HepG2 (cell line): Measurements from ENCODE around the gene CASKIN1. TPM values are rescaled to one million over a fixed set of nuclear protein-coding genes. Genes with fewer than 3 reads are reported as not detected.

Experiments used
- CHD2 ChIP-seq: IDR thresholded peaks from 2 replicates; pipeline ENCODE4 v1.6.1; 2011; ENCODE audit warnings: low read depth, low read length, improper control_type of control experiment
- FOXP4 ChIP-seq: sonication (generic); formaldehyde crosslinking; IDR thresholded peaks from 2 replicates; pipeline ENCODE4 v1.4.0; 2020; ENCODE audit warnings: missing genetic modification reagents
- HNRNPL ChIP-seq: fragments of 200-400 bp; formaldehyde crosslinking; IDR thresholded peaks from 2 replicates; pipeline ENCODE4 v1.6.1; 2017; ENCODE audit warnings: mild to moderate bottlenecking, low read depth, low read length
- HNRNPLL ChIP-seq: fragments of 200-400 bp; formaldehyde crosslinking; IDR thresholded peaks from 2 replicates; pipeline ENCODE4 v1.6.1; 2017; ENCODE audit warnings: mild to moderate bottlenecking, low read depth, low read length; ENCODE audit not compliant: poor library complexity, severe bottlenecking
- HOXA3 ChIP-seq: sonication (generic); formaldehyde crosslinking; IDR thresholded peaks from 2 replicates; pipeline ENCODE4 v1.5.0; 2020; ENCODE audit warnings: missing genetic modification reagents
- MATR3 ChIP-seq: sonication (generic); formaldehyde crosslinking; IDR thresholded peaks from 2 replicates; pipeline ENCODE4 v1.4.0; 2020; ENCODE audit warnings: missing genetic modification reagents
- MYNN ChIP-seq: sonication (generic); formaldehyde crosslinking; IDR thresholded peaks from 2 replicates; pipeline ENCODE4 v1.4.0; 2020; ENCODE audit warnings: mild to moderate bottlenecking, low read depth, missing genetic modification reagents
- ONECUT2 ChIP-seq: sonication (generic); formaldehyde crosslinking; IDR thresholded peaks from 2 replicates; pipeline ENCODE4 v1.4.0; 2020; ENCODE audit warnings: missing genetic modification reagents
- PAX8 ChIP-seq: sonication (generic); formaldehyde crosslinking; IDR thresholded peaks from 2 replicates; pipeline ENCODE4 v1.8.0; 2022; ENCODE audit warnings: mild to moderate bottlenecking, missing genetic modification reagents, borderline replicate concordance
- RBM22 ChIP-seq: fragments of 200-400 bp; formaldehyde crosslinking; optimal IDR thresholded peaks from 2 replicates; pipeline ENCODE3; 2017; ENCODE audit warnings: mild to moderate bottlenecking, low read length, moderate library complexity
- SIX1 ChIP-seq: sonication (generic); formaldehyde crosslinking; IDR thresholded peaks from 2 replicates; pipeline ENCODE4 v1.4.0; 2020; ENCODE audit warnings: missing genetic modification reagents, borderline replicate concordance
- SNAPC2 ChIP-seq: sonication (generic); formaldehyde crosslinking; IDR thresholded peaks from 2 replicates; pipeline ENCODE4 v1.8.1; 2022; ENCODE audit warnings: mild to moderate bottlenecking, missing genetic modification reagents
- SUZ12 ChIP-seq: fragments of 150-350 bp; IDR thresholded peaks from 2 replicates; pipeline ENCODE4 v1.6.1; 2014; ENCODE audit warnings: low read depth, low read length
- THRA ChIP-seq: sonication (generic); formaldehyde crosslinking; IDR thresholded peaks from 2 replicates; pipeline ENCODE4 v1.4.0; 2020; ENCODE audit warnings: missing genetic modification reagents, borderline replicate concordance
- XRCC5 ChIP-seq: fragments of 200-400 bp; formaldehyde crosslinking; optimal IDR thresholded peaks from 2 replicates; pipeline ENCODE3; 2017; ENCODE audit warnings: mild to moderate bottlenecking, low read length
- ZBTB33 ChIP-seq: sonication (generic); formaldehyde crosslinking; IDR thresholded peaks from 2 replicates; pipeline ENCODE4 v1.4.0; 2020; ENCODE audit warnings: missing genetic modification reagents
- ZBTB42 ChIP-seq: sonication (generic); formaldehyde crosslinking; IDR thresholded peaks from 2 replicates; pipeline ENCODE4 v1.5.0; 2020; ENCODE audit warnings: mild to moderate bottlenecking, missing genetic modification reagents
- ZNF674 ChIP-seq: sonication (generic); formaldehyde crosslinking; IDR thresholded peaks from 2 replicates; pipeline ENCODE4 v1.5.0; 2020; ENCODE audit warnings: low read depth, mild to moderate bottlenecking, missing genetic modification reagents
- ZNF7 ChIP-seq: IDR thresholded peaks from 2 replicates; pipeline ENCODE4 v1.6.1; 2016; ENCODE audit warnings: missing biosample characterization, missing genetic modification reagents
- ZNF75D ChIP-seq: sonication (generic); formaldehyde crosslinking; IDR thresholded peaks from 2 replicates; pipeline ENCODE4 v1.8.1; 2023; ENCODE audit warnings: missing genetic modification reagents, mild to moderate bottlenecking, borderline replicate concordance
- ZNF790 ChIP-seq: sonication (generic); formaldehyde crosslinking; IDR thresholded peaks from 2 replicates; pipeline ENCODE4 v1.8.0; 2022; ENCODE audit warnings: missing genetic modification reagents, mild to moderate bottlenecking, borderline replicate concordance
- ZSCAN21 ChIP-seq: sonication (generic); formaldehyde crosslinking; IDR thresholded peaks from 2 replicates; pipeline ENCODE4 v1.8.0; 2022; ENCODE audit warnings: mild to moderate bottlenecking, missing genetic modification reagents, moderate library complexity, borderline replicate concordance
- polyA plus RNA-seq, 8 experiments: library from polyadenylated mRNA; depleted of rRNA in 3 of 8; stranded (reverse) in 7 of 8; unstranded in 1 of 8; fragments of >200 nt; fragmentation: Illumina TruSeq in 4 of 8; extraction: Trizol in 4 of 8; gene quantifications; 2 replicates each; pipeline versions ENCODE4 v1.2.1 to v1.2.3, GENCODE V29; 2011 to 2016; ENCODE audit warnings: low read depth in 4 of 8, missing spikeins in 1 of 8, mixed read lengths in 1 of 8; ENCODE audit not compliant: insufficient read depth in 1 of 8
- total RNA-seq, 5 experiments: library from RNA; depleted of rRNA; stranded (reverse); fragments of >200 nt; fragmentation: Illumina TruSeq; extraction: Trizol; gene quantifications; 2 replicates each; pipeline ENCODE4 v1.2.3, GENCODE V29; 2016; ENCODE audit warnings: low read depth in 1 of 5
- TF ChIP-seq, protein P1 (sequence below): sonication (generic); formaldehyde crosslinking; IDR thresholded peaks from 2 replicates; pipeline ENCODE4 v1.8.0; 2022; ENCODE audit warnings: mild to moderate bottlenecking, missing genetic modification reagents; ENCODE audit not compliant: insufficient replicate concordance

Gene CASKIN1
- total and polyA plus RNA-seq, 2 of the 13 experiments (the other 11 are each of a cell fraction or from before 2014, with no cell fraction given), result 1.2 to 2.2 TPM

DNA sequence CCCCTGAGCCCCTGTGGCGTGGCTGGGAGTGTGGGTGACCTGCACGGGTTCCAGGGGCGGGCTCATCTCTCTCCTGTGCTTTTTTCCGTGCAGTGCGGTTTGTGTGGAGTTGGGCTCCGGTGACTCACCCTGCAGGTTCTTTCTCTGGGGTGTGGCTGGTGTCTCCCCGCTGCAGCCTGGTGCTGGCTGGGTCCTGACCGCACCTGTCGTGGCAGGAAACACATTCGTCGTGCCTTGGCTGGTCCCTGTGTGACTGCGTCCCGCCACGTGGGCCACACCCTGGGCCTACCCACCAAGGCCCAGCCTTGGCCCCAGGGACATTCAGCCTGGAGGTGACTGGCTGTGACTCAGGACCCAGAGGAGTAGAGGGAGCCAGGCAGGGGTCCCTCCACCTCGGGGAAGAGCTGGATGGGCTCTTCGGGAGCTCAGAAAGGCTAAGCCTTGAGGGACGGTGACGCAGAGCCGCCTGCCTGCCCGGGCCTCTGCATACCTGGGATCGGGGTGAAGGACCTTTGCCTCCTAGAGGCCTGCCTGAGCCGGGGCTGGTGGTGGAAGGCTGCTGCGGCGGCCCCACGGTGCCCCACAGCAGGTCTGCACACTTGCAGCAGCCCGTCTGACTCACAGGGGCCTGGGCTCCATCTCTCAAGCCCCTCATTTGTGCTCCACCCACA lies 33.1 kb downstream of the CASKIN1 start (continued):
- no peak for TF ChIP-seq PAX8 (CRISPR knock-in tag)
- TF ChIP-seq ZNF790 (CRISPR knock-in tag), result no peak
- TF ChIP-seq, protein P1, sequence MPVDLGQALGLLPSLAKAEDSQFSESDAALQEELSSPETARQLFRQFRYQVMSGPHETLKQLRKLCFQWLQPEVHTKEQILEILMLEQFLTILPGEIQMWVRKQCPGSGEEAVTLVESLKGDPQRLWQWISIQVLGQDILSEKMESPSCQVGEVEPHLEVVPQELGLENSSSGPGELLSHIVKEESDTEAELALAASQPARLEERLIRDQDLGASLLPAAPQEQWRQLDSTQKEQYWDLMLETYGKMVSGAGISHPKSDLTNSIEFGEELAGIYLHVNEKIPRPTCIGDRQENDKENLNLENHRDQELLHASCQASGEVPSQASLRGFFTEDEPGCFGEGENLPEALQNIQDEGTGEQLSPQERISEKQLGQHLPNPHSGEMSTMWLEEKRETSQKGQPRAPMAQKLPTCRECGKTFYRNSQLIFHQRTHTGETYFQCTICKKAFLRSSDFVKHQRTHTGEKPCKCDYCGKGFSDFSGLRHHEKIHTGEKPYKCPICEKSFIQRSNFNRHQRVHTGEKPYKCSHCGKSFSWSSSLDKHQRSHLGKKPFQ, result no peak
- no peak for TF ChIP-seq SUZ12
- no peak for TF ChIP-seq ZNF75D (CRISPR knock-in tag)
- TF ChIP-seq ZNF674 (CRISPR knock-in tag), result no peak
- no peak for TF ChIP-seq MYNN
- no peak for TF ChIP-seq ONECUT2 (CRISPR knock-in tag)
- TF ChIP-seq SIX1, result no peak
- peak; percentile 24; the same call in 1 of the 2 replicates for TF ChIP-seq ZBTB33 (CRISPR knock-in tag)
- no peak for TF ChIP-seq CHD2
- TF ChIP-seq ZBTB42 (CRISPR knock-in tag), result no peak
- no peak for TF ChIP-seq SNAPC2 (CRISPR knock-in tag)
- TF ChIP-seq XRCC5, result no peak
- TF ChIP-seq ZSCAN21 (CRISPR knock-in tag), result 0 out of 2 replicates have a peak, but pooled peaks have one; percentile 4
- TF ChIP-seq MATR3, result no peak
- TF ChIP-seq THRA (CRISPR knock-in tag), result peak; percentile 37; the same call in 1 of the 2 replicates
- TF ChIP-seq HOXA3 (CRISPR knock-in tag), result peak; percentile 74
- TF ChIP-seq FOXP4 (CRISPR knock-in tag), result peak; percentile 18; the same call in 1 of the 2 replicates
- no peak for TF ChIP-seq RBM22
- TF ChIP-seq ZNF7, result no peak
- peak; percentile 65; the same call in 1 of the 2 replicates for TF ChIP-seq HNRNPL
- peak; percentile 28 for TF ChIP-seq HNRNPLL
